NCI-H526 (cell line): ENCODE results near the gene EPHA4.
A peak's percentile ranks its signal among the peaks of the same experiment; 100 is the strongest.

Source experiments
- DNase-seq, 2 experiments: peaks; one replicate each; lab custom pipeline; 2025; lab: John Stamatoyannopoulos, UW

The EPHA4 gene

DNA sequence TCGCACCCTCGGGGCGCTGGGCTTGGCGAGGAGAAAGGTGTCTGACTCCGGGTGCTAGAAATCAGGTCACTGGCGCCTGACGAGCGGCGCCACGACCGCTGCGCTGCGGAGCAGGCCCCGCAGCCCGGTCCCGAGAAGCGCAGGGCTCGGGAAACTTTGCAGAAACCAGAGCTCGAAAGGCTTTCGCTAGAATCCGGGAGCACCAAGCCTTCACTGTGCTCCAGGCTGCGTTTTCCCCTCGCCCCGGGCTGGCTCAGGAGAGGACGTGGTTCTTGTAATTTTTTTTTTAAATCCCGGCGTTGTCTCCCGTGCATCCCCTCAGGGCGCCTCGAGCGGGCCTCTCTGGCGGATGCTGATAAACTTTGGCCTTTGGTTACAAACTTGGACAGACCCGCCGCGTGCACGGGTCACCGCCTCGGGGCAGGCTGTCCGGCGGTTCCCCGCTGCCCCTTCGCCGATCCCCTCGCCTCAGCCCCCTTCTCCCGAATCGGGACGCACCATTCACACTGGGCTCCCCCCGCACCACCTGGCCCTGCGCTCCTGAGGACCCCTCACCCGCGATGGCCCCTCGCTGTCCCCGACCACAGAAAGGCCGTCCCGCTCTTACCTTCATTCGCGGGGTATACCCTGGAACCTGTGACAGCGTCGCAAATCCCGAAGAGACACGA is 419 bp downstream of the EPHA4 start:
- peak; percentile 43 to 71 for DNase-seq

- peak; percentile 43 to 67 for DNase-seq
These were observed 1.0 kb downstream of the EPHA4 start for GRCh38 chr2:221571025-221571550.

- DNase-seq, result peak; percentile 68 to 84
These were observed 1.7 kb downstream of the EPHA4 start for GRCh38 chr2:221570321-221570935.

DNA sequence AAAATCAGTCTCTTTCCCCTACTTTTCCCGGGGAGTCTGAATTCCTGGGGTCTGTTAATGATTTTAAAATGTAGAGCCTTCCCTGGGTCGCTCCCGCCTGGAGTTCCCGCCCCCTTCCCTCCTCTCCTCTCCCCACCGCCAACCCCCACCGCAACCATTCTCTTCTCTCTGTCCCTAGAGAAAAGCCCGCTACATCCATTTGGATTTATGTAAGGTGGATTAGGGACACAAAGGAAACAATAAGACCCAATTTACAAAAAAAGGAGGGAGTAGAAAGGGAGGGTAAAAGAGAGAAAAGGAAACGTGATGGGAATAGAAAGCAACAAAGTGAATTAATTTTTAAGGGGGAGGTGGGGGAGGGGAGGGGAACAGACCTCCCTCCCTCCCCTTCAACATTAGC is 2.2 kb downstream of the EPHA4 start:
- DNase-seq, result peak in 1 of 2 experiments; percentile 64

DNA sequence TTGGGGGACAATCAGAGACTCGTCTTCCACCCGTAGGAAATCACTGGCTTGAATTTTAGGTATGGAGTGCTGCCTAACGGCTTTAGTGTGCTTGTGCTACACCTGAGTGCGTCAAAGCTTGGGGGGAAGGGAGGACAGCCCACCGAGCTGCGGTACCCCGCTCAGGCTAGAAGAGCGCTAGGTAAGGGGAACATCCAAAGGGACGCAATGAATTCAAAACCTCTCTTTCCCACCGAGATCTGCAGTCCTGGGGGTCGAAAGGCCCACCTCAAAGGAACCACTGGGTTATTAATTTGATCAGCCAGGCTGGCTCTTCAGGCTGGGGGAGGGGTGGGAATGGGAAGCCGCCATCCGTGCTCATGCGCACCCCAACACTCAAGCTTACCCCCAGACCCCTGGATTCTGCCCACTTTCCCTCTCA is 2.7 kb downstream of the EPHA4 start:
- peak; percentile 20 to 41 for DNase-seq

DNA sequence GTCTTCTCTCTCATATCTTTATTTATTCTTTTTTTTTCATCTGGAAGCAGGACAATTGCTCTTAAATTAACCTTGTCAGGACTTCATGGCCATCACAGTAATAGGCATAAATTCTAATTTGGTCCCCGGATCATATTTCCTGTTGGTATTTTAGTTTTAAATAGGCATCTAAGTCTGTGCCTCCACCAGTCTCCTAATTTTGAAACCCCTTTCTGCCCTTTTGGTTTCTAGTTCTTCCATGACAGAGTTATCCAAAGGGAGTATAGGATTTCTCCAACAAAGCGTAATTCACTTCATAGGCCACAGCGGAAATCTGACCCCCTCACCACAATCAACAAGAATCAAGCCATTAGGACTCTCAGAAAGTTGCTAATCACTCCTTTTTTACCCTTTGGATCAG is 3.8 kb downstream of the EPHA4 start:
- DNase-seq, result no peak

GRCh38 chr2:221567809-221568208 is 4.3 kb downstream of the EPHA4 start:
- DNase-seq, result no peak

- no peak for DNase-seq
These were observed 4.8 kb downstream of the EPHA4 start for GRCh38 chr2:221567231-221567760.

GRCh38 chr2:221563270-221563985 is 8.7 kb downstream of the EPHA4 start:
- DNase-seq, result no peak

- DNase-seq, result no peak
These were observed 9.9 kb downstream of the EPHA4 start for GRCh38 chr2:221562226-221562625.

GRCh38 chr2:221561770-221562169 is 10.3 kb downstream of the EPHA4 start:
- no peak for DNase-seq

- no peak for DNase-seq
These were observed 12.1 kb downstream of the EPHA4 start for GRCh38 chr2:221559991-221560390.

GRCh38 chr2:221558107-221558506 is 14.0 kb downstream of the EPHA4 start:
- no peak for DNase-seq

DNA sequence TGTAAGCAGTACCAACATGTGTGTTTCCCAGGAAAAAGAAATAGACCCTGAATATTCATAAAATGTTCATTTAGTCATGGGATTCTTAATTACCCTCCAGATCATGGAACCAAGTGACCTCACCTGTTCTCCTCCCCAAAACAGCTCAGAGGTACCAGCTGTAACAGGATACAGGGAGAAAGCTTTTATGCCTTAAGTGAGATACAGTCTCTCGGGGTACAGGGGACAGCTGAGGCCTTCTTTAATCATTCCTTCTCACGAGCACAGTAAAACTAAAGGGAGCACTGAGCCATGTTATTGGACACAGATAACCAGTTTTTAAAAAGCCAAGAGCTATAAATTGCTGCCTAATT is 16.6 kb downstream of the EPHA4 start:
- no peak for DNase-seq

DNA sequence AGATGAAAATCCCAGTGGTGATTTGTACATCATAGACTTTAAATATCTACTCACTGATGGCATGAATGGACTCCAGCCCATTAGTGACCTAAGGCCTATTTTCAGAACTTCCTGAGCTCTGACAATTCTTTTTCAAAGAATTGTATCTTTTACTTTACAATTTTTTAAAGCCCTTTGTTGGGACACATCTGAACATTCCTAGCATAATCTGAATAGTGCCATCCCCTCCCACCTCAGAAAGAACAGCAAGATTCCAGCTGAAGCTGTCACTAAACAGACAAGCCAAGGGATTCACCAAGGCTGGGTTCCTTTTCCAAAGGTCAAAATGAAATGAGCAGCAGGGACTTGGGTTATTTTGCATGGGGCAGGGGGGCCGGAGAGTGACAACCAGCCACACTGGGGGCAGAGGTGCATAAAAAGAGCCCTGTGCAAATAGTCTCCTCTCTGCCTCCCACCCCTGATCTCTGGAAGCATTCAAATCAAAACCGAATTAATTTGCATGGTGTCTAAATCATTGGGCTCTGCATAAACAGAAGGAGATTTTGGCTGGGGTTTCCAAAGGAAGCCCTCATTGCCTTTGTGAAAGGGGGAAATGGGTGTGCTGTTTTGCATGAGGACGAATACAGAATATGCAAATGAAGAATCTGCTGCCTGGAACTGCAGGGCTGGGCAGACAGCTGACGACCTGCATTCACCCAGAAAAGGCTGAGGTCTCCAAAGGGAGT is 17.2 kb downstream of the EPHA4 start:
- peak; percentile 99 to 100 for DNase-seq

GRCh38 chr2:221553333-221553732 is 18.8 kb downstream of the EPHA4 start:
- DNase-seq, result peak; percentile 44 to 46

GRCh38 chr2:221552291-221552690 is 19.8 kb downstream of the EPHA4 start:
- peak in 1 of 2 experiments; percentile 35 for DNase-seq

- DNase-seq, result peak in 1 of 2 experiments; percentile 20
These were observed 20.2 kb downstream of the EPHA4 start for GRCh38 chr2:221551864-221552263.

DNA sequence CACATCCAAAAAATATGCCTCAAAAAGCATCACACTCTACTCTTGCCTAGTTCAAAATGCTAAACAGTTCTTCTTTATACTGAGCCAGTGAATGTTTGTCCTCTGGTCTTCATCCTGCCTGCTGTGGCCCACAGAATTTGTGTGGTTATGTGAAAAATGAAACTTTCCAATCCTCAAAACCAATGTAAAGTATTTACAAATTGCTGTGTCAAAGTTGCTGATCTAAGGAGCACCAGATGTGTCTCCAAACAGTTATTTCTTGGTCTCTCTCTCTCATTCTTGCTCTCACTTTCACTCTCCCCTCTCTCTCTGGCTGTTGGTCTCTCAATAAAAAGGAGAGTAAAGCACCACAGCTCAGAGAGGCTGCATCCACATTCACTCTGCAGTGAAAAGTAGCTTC is 23.0 kb downstream of the EPHA4 start:
- DNase-seq, result no peak

- DNase-seq, result no peak
These were observed 25.4 kb downstream of the EPHA4 start for GRCh38 chr2:221546505-221547225.

DNA sequence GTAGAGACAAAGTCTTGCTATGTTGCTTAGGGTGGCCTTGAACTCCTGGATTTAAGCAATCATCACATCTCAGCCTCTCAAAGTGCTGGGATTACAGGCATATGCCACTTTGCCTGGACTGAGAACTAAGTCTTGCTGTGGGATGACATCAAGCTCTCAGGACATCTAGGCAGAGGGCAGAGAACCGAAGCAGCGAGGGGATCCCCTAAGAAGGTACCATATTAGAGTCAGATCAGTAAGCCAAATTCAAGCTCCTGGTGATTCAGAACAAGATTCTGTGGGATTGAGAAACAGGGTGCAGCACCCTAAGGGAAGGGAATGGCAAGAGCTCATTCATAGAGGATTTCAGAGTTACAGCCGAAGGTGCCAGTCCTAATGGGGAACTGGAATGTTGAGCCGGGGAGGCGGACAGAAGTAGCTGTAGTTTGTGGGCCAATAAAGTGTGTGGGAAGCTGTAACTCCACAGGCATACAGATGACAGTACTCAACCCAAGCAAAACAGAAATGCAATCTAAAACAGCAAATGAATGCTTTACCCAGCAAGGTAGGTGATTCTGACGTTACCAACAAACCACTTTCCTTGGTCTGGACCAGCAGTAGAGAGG is 30.9 kb downstream of the EPHA4 start:
- DNase-seq, result no peak
